HCT116 (cell line): Measurements from ENCODE around the gene ZNRF4. TPM values are rescaled to one million over a fixed set of nuclear protein-coding genes. Genes with fewer than 3 reads are reported as not detected.

Source experiments
- ATAC-seq: fragments of 200-7000 bp; cut with Tn5 transposase; 2 replicates; pipeline ENCODE4 v1.9.1; 2020; ENCODE audit warnings: mild to moderate bottlenecking, moderate library complexity
- BruUV-seq: library from RNA; stranded (reverse); fragments of 400-500 nt; replicated peaks from 2 replicates; lab custom pipeline; 2021; lab: Mats Ljungman, UMichigan
- CTCF ChIA-PET: fragments of 300-600 bp; sonication (Branson Sonifier 250); formaldehyde crosslinking; loops from one replicate; lab custom pipeline; 2021; ENCODE audit warnings: antibody characterized with exemption; lab: Charles Lee
- POLR2A ChIA-PET: fragments of 300-600, 350-600 bp; sonication (Branson Sonifier 250); formaldehyde crosslinking; loops from one replicate; lab custom pipeline; 2021; ENCODE audit warnings: antibody characterized with exemption; lab: Charles Lee
- RAD21 ChIA-PET, 2 experiments: fragments of 300-600 bp; sonication (Branson Sonifier 250); formaldehyde crosslinking; loops; one replicate each; lab custom pipeline; 2023; ENCODE audit warnings: low total read pairs in 2 of 2; ENCODE audit not compliant: uncharacterized antibody in 2 of 2, unreplicated experiment in 2 of 2, low non-redundant PET in 1 of 2; lab: Charles Lee
- DNase-seq: peaks from one replicate; pipeline ENCODE4 v3.0.0-alpha.2; 2010; ENCODE audit warnings: low read depth, low spot score
- H2AFZ ChIP-seq: fragments of 200-600 bp; shearing (Covaris generic), sonication (generic); 2 replicates; pipeline ENCODE4 v1.6.1; 2017; ENCODE audit warnings: low read depth, mixed run types, mixed read lengths, antibody characterized with exemption, low read length; ENCODE audit not compliant: poor library complexity, severe bottlenecking
- H3K27ac ChIP-seq: 2 replicates; pipeline ENCODE4 v1.5.1; 2012; ENCODE audit warnings: low read depth, low read length
- H3K27me3 ChIP-seq: fragments of 200-600 bp; sonication (generic); 2 replicates; pipeline ENCODE4 v1.6.1; 2016; ENCODE audit warnings: mixed run types, low read length, mixed read lengths; ENCODE audit not compliant: insufficient read depth
- H3K36me3 ChIP-seq, 2 experiments: fragments of 200-500 bp in 1 of 2; fragments of 200-600 bp in 1 of 2; sonication (Bioruptor generic) in 1 of 2; sonication (generic) in 1 of 2; 2 replicates each; pipeline versions ENCODE4 v1.5.1 to v1.6.1; 2014 to 2016; ENCODE audit warnings: low read length in 2 of 2, inconsistent platforms in 1 of 2, mixed read lengths in 1 of 2, mixed run types in 1 of 2; ENCODE audit not compliant: insufficient read depth in 2 of 2, control insufficient read depth in 1 of 2
- H3K4me1 ChIP-seq, 2 experiments: fragments of 200-600 bp in 1 of 2; sonication (generic) in 1 of 2; 2 replicates each; pipeline versions ENCODE4 v1.5.1 to v1.6.1; 2012 to 2017; ENCODE audit warnings: low read length in 2 of 2, inconsistent platforms in 1 of 2, mild to moderate bottlenecking in 1 of 2, mixed read lengths in 1 of 2, mixed run types in 1 of 2, moderate library complexity in 1 of 2; ENCODE audit not compliant: insufficient read depth in 2 of 2, control insufficient read depth in 1 of 2
- H3K4me2 ChIP-seq: fragments of 200-600 bp; sonication (generic); 2 replicates; pipeline ENCODE4 v1.6.1; 2017; ENCODE audit warnings: mixed run types, low read length, mixed read lengths
- H3K4me3 ChIP-seq, 2 experiments: fragments of 200-600 bp in 1 of 2; sonication (generic) in 1 of 2; replicated peaks in 1 of 2; 2 replicates each; pipeline ENCODE4 v1.5.1; 2011 to 2016; ENCODE audit warnings: low read length in 2 of 2, control low read depth in 1 of 2, low read depth in 1 of 2, mild to moderate bottlenecking in 1 of 2, mixed read lengths in 1 of 2, mixed run types in 1 of 2
- H3K79me2 ChIP-seq: fragments of 200-600 bp; sonication (generic); 2 replicates; pipeline ENCODE4 v1.6.1; 2017; ENCODE audit warnings: mild to moderate bottlenecking, mixed run types, low read length, moderate library complexity, mixed read lengths; ENCODE audit not compliant: insufficient read depth
- H3K9ac ChIP-seq: fragments of 200-600 bp; sonication (generic); 2 replicates; pipeline ENCODE4 v1.6.1; 2016; ENCODE audit warnings: low read length, mixed read lengths
- H3K9me2 ChIP-seq: fragments of 200-600 bp; sonication (generic), shearing (Covaris generic); 2 replicates; pipeline ENCODE4 v1.6.1; 2017; ENCODE audit warnings: mixed run types, mild to moderate bottlenecking, moderate library complexity; ENCODE audit not compliant: insufficient read depth
- H3K9me3 ChIP-seq, 2 experiments: fragments of 200-500 bp in 1 of 2; fragments of 200-600 bp in 1 of 2; sonication (Bioruptor generic) in 1 of 2; sonication (generic) in 1 of 2; 2 replicates each; pipeline ENCODE4 v1.6.1; 2014 to 2017; ENCODE audit warnings: low read length in 2 of 2, mixed read lengths in 2 of 2, inconsistent platforms in 1 of 2, low read depth in 1 of 2, mild to moderate bottlenecking in 1 of 2, mixed run types in 1 of 2, moderate library complexity in 1 of 2; ENCODE audit not compliant: control insufficient read depth in 1 of 2, insufficient read depth in 1 of 2
- H4K20me1 ChIP-seq: fragments of 200-600 bp; sonication (generic), shearing (Covaris generic); 2 replicates; pipeline ENCODE4 v1.6.1; 2017; ENCODE audit warnings: mixed run types, mild to moderate bottlenecking, moderate library complexity; ENCODE audit not compliant: insufficient read depth
- EGR1 ChIP-seq: IDR thresholded peaks from 2 replicates; pipeline ENCODE4 v1.6.1; 2012; ENCODE audit warnings: low read depth
- FOSL1 ChIP-seq: IDR thresholded peaks from 2 replicates; pipeline ENCODE4 v1.6.1; 2012; ENCODE audit warnings: low read depth
- MAX ChIP-seq: IDR thresholded peaks from 2 replicates; pipeline ENCODE4 v1.6.1; 2012
- POLR2AphosphoS5 ChIP-seq: IDR thresholded peaks from 2 replicates; pipeline ENCODE4 v1.6.1; 2011; ENCODE audit warnings: mild to moderate bottlenecking, low read depth, low read length, moderate library complexity
- SIN3A ChIP-seq: IDR thresholded peaks from 2 replicates; pipeline ENCODE4 v1.6.1; 2012; ENCODE audit warnings: low read depth
- SP1 ChIP-seq: IDR thresholded peaks from 2 replicates; pipeline ENCODE4 v1.6.1; 2012; ENCODE audit warnings: low read depth
- YY1 ChIP-seq: IDR thresholded peaks from 2 replicates; pipeline ENCODE4 v1.6.1; 2011; ENCODE audit warnings: low read length, low read depth, moderate library complexity, mild to moderate bottlenecking; ENCODE audit not compliant: insufficient replicate concordance; ENCODE audit errors: extremely low read depth
- ZBTB33 ChIP-seq: IDR thresholded peaks from 2 replicates; pipeline ENCODE4 v1.6.1; 2011; ENCODE audit warnings: mild to moderate bottlenecking, low read length, moderate library complexity; ENCODE audit not compliant: insufficient replicate concordance; ENCODE audit errors: extremely low read depth
- ZFX ChIP-seq: fragments of 450-650 bp; IDR thresholded peaks from 2 replicates; pipeline ENCODE4 v1.6.1; 2017
- intact Hi-C: fragments of 100-400 bp; cut with micrococcal nuclease; formaldehyde crosslinking; loops from 2 replicates; pipeline ENCODE4 v1.10.0; 2022
- total RNA-seq: library from RNA; stranded (reverse); gene quantifications from one replicate; pipeline ENCODE4 v1.2.1, GENCODE V29; 2021; ENCODE audit not compliant: unreplicated experiment
- TF ChIP-seq, protein P1 (sequence below): IDR thresholded peaks from 2 replicates; pipeline ENCODE4 v1.6.1; 2012; ENCODE audit warnings: low read depth
- TF ChIP-seq, protein P2 (sequence below): IDR thresholded peaks from 2 replicates; pipeline ENCODE4 v1.6.1; 2012

Gene ZNRF4
- total RNA-seq, 1 experiment from 2014 or later, result not detected

DNA sequence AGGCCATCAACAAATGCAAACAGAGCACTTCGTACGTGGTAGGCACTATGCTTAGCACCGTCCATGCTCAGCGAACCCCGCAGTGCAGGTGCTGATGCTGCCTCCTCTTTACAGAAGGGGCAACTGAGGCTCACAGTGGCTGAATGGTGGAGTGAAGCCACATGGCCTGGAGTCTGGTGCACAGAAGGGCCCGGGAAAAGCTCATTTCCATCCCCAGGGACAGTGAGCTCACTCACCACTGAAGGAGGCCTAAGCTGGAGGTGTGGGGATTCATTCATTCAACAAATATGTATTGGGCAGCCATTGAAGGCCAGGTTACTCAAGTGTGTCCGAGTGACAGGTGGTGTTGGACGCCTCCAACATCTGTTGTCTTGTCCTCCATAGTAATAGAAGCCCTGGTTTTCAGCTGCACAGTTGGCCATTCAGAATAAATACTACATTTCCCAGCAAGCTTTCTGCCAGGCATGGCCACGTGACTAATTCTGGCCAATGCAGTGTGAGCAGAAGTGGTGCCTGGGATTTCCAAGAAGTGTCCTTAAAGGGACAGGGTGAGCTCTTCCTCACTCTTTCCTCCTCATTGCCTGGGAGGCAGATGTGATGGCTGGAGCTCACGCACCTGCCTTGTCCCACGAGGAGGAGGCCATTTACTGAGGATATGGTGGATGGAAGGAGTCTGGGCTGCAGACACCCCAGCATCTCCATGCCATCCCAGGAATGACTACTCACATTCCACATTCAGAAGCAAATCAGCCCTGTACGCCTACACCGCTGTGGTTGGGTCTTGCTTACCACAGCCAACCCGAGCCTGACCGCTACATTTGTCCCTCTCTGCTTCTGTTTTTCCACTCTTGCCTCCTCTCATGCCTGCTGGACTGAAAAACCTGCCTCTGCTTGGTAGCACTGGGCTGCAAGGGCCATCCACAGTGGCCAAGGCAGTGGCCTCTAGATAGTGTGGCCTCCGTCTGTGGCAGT is 2.3 kb upstream of the ZNRF4 start:
- Histone ChIP-seq H3K9me3 (no peaks in the 10 kb centered on the region), H3K27me3 (0 out of 2 replicates have a peak, but pooled peaks cover 8% of the 10 kb centered on the region), H3K27ac (no peak overlapping the region), H3K4me3 (no peak overlapping the region), H3K36me3 (no peaks in the 10 kb centered on the region), H3K4me1 (peaks cover 0 to 4% of the 10 kb centered on the region in 2 experiments; a peak in 1 of 4 replicates), H3K79me2 (no peaks in the 10 kb centered on the region), H3K9me2 (no peaks in the 10 kb centered on the region), H3K9ac (no peak overlapping the region), H4K20me1 (no peaks in the 10 kb centered on the region), H3K4me2 (0 out of 2 replicates have a peak overlapping the region, but pooled peaks have one; percentile 1), H2AFZ (no peak overlapping the region)
- BruUV-seq, result no TSS peak
- ChIA-PET CTCF (interaction anchor here (1.1 kb wide), 1 partner anchor 70 kb away, joined by 3 read pairs; no protein-coding TSS in a partner anchor), RAD21 (no interaction called here), POLR2A (interaction anchor here (0.6 to 1.1 kb wide), 3 partner anchors 18 to 144 kb away, joined by 3 to 8 read pairs (median 4); no protein-coding TSS in a partner anchor)
- ATAC-seq (peak; percentile 99), DNase-seq (peak; percentile 78)
- peak; percentile 98 for TF ChIP-seq SP1
- TF ChIP-seq, protein P1, sequence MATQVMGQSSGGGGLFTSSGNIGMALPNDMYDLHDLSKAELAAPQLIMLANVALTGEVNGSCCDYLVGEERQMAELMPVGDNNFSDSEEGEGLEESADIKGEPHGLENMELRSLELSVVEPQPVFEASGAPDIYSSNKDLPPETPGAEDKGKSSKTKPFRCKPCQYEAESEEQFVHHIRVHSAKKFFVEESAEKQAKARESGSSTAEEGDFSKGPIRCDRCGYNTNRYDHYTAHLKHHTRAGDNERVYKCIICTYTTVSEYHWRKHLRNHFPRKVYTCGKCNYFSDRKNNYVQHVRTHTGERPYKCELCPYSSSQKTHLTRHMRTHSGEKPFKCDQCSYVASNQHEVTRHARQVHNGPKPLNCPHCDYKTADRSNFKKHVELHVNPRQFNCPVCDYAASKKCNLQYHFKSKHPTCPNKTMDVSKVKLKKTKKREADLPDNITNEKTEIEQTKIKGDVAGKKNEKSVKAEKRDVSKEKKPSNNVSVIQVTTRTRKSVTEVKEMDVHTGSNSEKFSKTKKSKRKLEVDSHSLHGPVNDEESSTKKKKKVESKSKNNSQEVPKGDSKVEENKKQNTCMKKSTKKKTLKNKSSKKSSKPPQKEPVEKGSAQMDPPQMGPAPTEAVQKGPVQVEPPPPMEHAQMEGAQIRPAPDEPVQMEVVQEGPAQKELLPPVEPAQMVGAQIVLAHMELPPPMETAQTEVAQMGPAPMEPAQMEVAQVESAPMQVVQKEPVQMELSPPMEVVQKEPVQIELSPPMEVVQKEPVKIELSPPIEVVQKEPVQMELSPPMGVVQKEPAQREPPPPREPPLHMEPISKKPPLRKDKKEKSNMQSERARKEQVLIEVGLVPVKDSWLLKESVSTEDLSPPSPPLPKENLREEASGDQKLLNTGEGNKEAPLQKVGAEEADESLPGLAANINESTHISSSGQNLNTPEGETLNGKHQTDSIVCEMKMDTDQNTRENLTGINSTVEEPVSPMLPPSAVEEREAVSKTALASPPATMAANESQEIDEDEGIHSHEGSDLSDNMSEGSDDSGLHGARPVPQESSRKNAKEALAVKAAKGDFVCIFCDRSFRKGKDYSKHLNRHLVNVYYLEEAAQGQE, result no peak
- no peak for TF ChIP-seq SIN3A
- TF ChIP-seq ZFX, result no peak
- no peak for TF ChIP-seq ZBTB33
- TF ChIP-seq YY1, result peak; percentile 38
- TF ChIP-seq, protein P2, sequence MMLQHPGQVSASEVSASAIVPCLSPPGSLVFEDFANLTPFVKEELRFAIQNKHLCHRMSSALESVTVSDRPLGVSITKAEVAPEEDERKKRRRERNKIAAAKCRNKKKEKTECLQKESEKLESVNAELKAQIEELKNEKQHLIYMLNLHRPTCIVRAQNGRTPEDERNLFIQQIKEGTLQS, result no peak
- no peak for TF ChIP-seq EGR1
- no peak for TF ChIP-seq POLR2AphosphoS5
- TF ChIP-seq MAX, result peak; percentile 81
- no peak for TF ChIP-seq FOSL1
- intact Hi-C loops, result no loop called here
